Measurements from ENCODE around the gene BUB3.

The BUB3 gene

DNA sequence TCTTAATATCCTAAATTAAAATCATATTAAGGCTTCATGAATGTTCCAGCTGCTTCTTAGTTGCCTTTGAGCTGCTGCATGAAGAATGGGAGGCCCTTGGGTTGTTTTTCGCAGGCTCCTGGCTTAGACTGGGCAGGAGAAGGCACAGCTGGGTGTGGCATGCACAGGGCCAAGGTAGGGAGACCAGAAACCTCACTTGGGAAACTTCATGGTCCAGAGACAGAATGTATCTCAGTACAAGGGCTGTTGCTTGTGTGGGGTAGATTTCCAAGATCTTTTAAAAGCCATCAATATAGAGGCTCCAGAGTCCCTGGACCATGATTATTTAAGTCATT, 49.9 kb downstream of the BUB3 start:
- no peak overlapping the region for H2AFZ ChIP-seq (ENCODE audit: low read length)
- no peaks in the 10 kb centered on the region for H3K27me3 ChIP-seq (ENCODE audit: insufficient read depth, low read length, poor library complexity, severe bottlenecking)
- H3K4me1 ChIP-seq (ENCODE audit: insufficient read depth, low read length, poor library complexity, severe bottlenecking), result peaks cover 7% of the 10 kb centered on the region
- no peaks in the 10 kb centered on the region for H4K20me1 ChIP-seq (ENCODE audit: insufficient read depth, low read length, poor library complexity, severe bottlenecking)
- no peak for TF ChIP-seq EZH2phosphoT487 (IDR thresholded peaks at IDR 0.05; ENCODE audit: borderline replicate concordance)
- no peaks in the 10 kb centered on the region for H3K36me3 ChIP-seq (ENCODE audit: insufficient read depth, low read length)
- H3K79me2 ChIP-seq (ENCODE audit: insufficient read depth, low read length), result no peaks in the 10 kb centered on the region
- H3K9me3 ChIP-seq (ENCODE audit: insufficient read depth, low read depth, low read length), result no peaks in the 10 kb centered on the region
- no peak overlapping the region for H3K4me2 ChIP-seq (ENCODE audit: low read depth, low read length, poor library complexity, severe bottlenecking)
- no peaks in the 10 kb centered on the region for H3K9me2 ChIP-seq (replicated peaks; ENCODE audit: low read depth, low read length)
- H3F3A ChIP-seq (ENCODE audit: low read depth), result no peaks in the 10 kb centered on the region
- H3K4me3 ChIP-seq (ENCODE audit: low read length, poor library complexity, severe bottlenecking), result no peak overlapping the region
- H3K9ac ChIP-seq (ENCODE audit: low read depth, low read length, poor library complexity, severe bottlenecking), result no peak overlapping the region

GRCh38 chr10:123205041-123205440, 50.8 kb downstream of the BUB3 start:
- H3K4me2 ChIP-seq (ENCODE audit: low read depth, low read length, poor library complexity, severe bottlenecking), result no peak overlapping the region
- H2AFZ ChIP-seq (ENCODE audit: low read length), result no peak overlapping the region
- no peaks in the 10 kb centered on the region for H3K9me2 ChIP-seq (replicated peaks; ENCODE audit: low read depth, low read length)
- H3K9ac ChIP-seq (ENCODE audit: low read depth, low read length, poor library complexity, severe bottlenecking), result no peak overlapping the region
- no peaks in the 10 kb centered on the region for H3K9me3 ChIP-seq (ENCODE audit: insufficient read depth, low read depth, low read length)
- TF ChIP-seq, protein P1, sequence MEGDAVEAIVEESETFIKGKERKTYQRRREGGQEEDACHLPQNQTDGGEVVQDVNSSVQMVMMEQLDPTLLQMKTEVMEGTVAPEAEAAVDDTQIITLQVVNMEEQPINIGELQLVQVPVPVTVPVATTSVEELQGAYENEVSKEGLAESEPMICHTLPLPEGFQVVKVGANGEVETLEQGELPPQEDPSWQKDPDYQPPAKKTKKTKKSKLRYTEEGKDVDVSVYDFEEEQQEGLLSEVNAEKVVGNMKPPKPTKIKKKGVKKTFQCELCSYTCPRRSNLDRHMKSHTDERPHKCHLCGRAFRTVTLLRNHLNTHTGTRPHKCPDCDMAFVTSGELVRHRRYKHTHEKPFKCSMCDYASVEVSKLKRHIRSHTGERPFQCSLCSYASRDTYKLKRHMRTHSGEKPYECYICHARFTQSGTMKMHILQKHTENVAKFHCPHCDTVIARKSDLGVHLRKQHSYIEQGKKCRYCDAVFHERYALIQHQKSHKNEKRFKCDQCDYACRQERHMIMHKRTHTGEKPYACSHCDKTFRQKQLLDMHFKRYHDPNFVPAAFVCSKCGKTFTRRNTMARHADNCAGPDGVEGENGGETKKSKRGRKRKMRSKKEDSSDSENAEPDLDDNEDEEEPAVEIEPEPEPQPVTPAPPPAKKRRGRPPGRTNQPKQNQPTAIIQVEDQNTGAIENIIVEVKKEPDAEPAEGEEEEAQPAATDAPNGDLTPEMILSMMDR (conservative IDR thresholded peaks at IDR 0.05; ENCODE audit: low read length), result no peak
- TF ChIP-seq EZH2phosphoT487 (IDR thresholded peaks at IDR 0.05; ENCODE audit: borderline replicate concordance), result no peak
- H3K27me3 ChIP-seq (ENCODE audit: insufficient read depth, low read length, poor library complexity, severe bottlenecking), result no peaks in the 10 kb centered on the region
- no peaks in the 10 kb centered on the region for H3F3A ChIP-seq (ENCODE audit: low read depth)
- no peaks in the 10 kb centered on the region for H3K36me3 ChIP-seq (ENCODE audit: insufficient read depth, low read length)
- no peaks in the 10 kb centered on the region for H4K20me1 ChIP-seq (ENCODE audit: insufficient read depth, low read length, poor library complexity, severe bottlenecking)
- no peaks in the 10 kb centered on the region for H3K79me2 ChIP-seq (ENCODE audit: insufficient read depth, low read length)
- H3K4me1 ChIP-seq (ENCODE audit: insufficient read depth, low read length, poor library complexity, severe bottlenecking), result peaks cover 7% of the 10 kb centered on the region
- H3K4me3 ChIP-seq (ENCODE audit: low read length, poor library complexity, severe bottlenecking), result no peak overlapping the region

DNA sequence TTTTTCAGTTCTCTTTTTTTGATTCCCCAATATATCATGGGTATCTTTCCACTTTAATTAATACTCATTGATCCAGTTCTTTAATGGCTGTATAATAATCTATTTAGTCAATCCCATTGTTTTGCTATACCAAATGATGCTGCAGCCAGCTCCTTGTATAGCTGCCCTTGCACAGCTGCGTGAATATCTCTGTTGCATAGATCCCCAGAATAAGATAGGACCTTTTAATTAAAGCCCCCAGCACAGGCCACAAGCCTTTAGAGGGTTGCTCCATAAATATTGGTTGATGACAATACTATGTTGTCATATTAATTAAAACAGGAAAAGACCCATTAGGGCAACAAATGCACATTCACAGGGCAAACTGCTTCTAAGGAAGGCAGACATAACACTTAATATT, 57.9 kb downstream of the BUB3 start:
- Histone ChIP-seq H3K27me3 (ENCODE audit: insufficient read depth, low read length, poor library complexity, severe bottlenecking) (no peaks in the 10 kb centered on the region), H3K4me1 (ENCODE audit: insufficient read depth, low read length, poor library complexity, severe bottlenecking) (no peaks in the 10 kb centered on the region), H3F3A (ENCODE audit: low read depth) (no peaks in the 10 kb centered on the region), H3K4me2 (ENCODE audit: low read depth, low read length, poor library complexity, severe bottlenecking) (no peak overlapping the region), H3K9ac (ENCODE audit: low read depth, low read length, poor library complexity, severe bottlenecking) (no peak overlapping the region), H3K9me2 (replicated peaks; ENCODE audit: low read depth, low read length) (no peaks in the 10 kb centered on the region), H3K4me3 (ENCODE audit: low read length, poor library complexity, severe bottlenecking) (no peak overlapping the region), H3K9me3 (ENCODE audit: insufficient read depth, low read depth, low read length) (0 out of 2 replicates have a peak, but pooled peaks cover 8% of the 10 kb centered on the region), H3K36me3 (ENCODE audit: insufficient read depth, low read length) (no peaks in the 10 kb centered on the region), H2AFZ (ENCODE audit: low read length) (no peak overlapping the region), H3K79me2 (ENCODE audit: insufficient read depth, low read length) (no peaks in the 10 kb centered on the region), H4K20me1 (ENCODE audit: insufficient read depth, low read length, poor library complexity, severe bottlenecking) (no peaks in the 10 kb centered on the region)
- TF ChIP-seq EZH2phosphoT487 (IDR thresholded peaks at IDR 0.05; ENCODE audit: borderline replicate concordance), result no peak
- TF ChIP-seq, protein P1 (conservative IDR thresholded peaks at IDR 0.05; ENCODE audit: low read length), result no peak

- Histone ChIP-seq H4K20me1 (ENCODE audit: insufficient read depth, low read length, poor library complexity, severe bottlenecking) (no peaks in the 10 kb centered on the region), H3K27me3 (ENCODE audit: insufficient read depth, low read length, poor library complexity, severe bottlenecking) (no peaks in the 10 kb centered on the region), H3K4me1 (ENCODE audit: insufficient read depth, low read length, poor library complexity, severe bottlenecking) (no peaks in the 10 kb centered on the region), H3K9ac (ENCODE audit: low read depth, low read length, poor library complexity, severe bottlenecking) (no peak overlapping the region), H3F3A (ENCODE audit: low read depth) (no peaks in the 10 kb centered on the region), H3K79me2 (ENCODE audit: insufficient read depth, low read length) (no peaks in the 10 kb centered on the region), H3K9me3 (ENCODE audit: insufficient read depth, low read depth, low read length) (0 out of 2 replicates have a peak, but pooled peaks cover 8% of the 10 kb centered on the region), H2AFZ (ENCODE audit: low read length) (no peak overlapping the region), H3K4me3 (ENCODE audit: low read length, poor library complexity, severe bottlenecking) (no peak overlapping the region), H3K4me2 (ENCODE audit: low read depth, low read length, poor library complexity, severe bottlenecking) (no peak overlapping the region), H3K9me2 (replicated peaks; ENCODE audit: low read depth, low read length) (no peaks in the 10 kb centered on the region), H3K36me3 (ENCODE audit: insufficient read depth, low read length) (no peaks in the 10 kb centered on the region)
- TF ChIP-seq, protein P1 (conservative IDR thresholded peaks at IDR 0.05; ENCODE audit: low read length), result no peak
Measured at GRCh38 chr10:123212640-123213039, 58.4 kb downstream of the BUB3 start.
